IPS-18a (cell line): ENCODE results near the gene SYT7.

Source experiments
- H3K27ac ChIP-seq: one replicate; pipeline ENCODE4 v1.5.1; 2013; ENCODE audit warnings: low read length
- H3K27me3 ChIP-seq: one replicate; pipeline ENCODE4 v1.6.1; 2013; ENCODE audit warnings: mild to moderate bottlenecking, low read length; ENCODE audit not compliant: control insufficient read depth, insufficient read depth
- H3K36me3 ChIP-seq: one replicate; pipeline ENCODE4 v1.6.1; 2013; ENCODE audit warnings: low read depth, low read length; ENCODE audit not compliant: control insufficient read depth
- H3K4me1 ChIP-seq: one replicate; pipeline ENCODE4 v1.6.1; 2013; ENCODE audit warnings: low read depth, low read length; ENCODE audit not compliant: control insufficient read depth
- H3K4me3 ChIP-seq: one replicate; pipeline ENCODE4 v1.5.1; 2013; ENCODE audit warnings: low read length
- H3K9ac ChIP-seq: one replicate; pipeline ENCODE4 v1.6.1; 2013; ENCODE audit warnings: mild to moderate bottlenecking, low read length, moderate library complexity
- H3K9me3 ChIP-seq: one replicate; pipeline ENCODE4 v1.6.1; 2013; ENCODE audit warnings: low read depth, low read length; ENCODE audit not compliant: control insufficient read depth

SYT7 gene

GRCh38 chr11:61547246-61547645 lies 33.6 kb downstream of the SYT7 start:
- Histone ChIP-seq H3K27me3 (no peaks in the 10 kb centered on the region), H3K27ac (no peak overlapping the region), H3K9me3 (no peaks in the 10 kb centered on the region), H3K4me3 (no peak overlapping the region), H3K36me3 (no peaks in the 10 kb centered on the region), H3K4me1 (no peaks in the 10 kb centered on the region), H3K9ac (no peak overlapping the region)

- H3K9ac ChIP-seq: no peak overlapping the region
- H3K27me3 ChIP-seq: no peaks in the 10 kb centered on the region
- H3K36me3 ChIP-seq: no peaks in the 10 kb centered on the region
- no peak overlapping the region for H3K27ac ChIP-seq
- no peaks in the 10 kb centered on the region for H3K9me3 ChIP-seq
- H3K4me3 ChIP-seq: no peak overlapping the region
- peaks cover 2% of the 10 kb centered on the region for H3K4me1 ChIP-seq
Measured at GRCh38 chr11:61546663-61547062, 34.2 kb downstream of the SYT7 start.

GRCh38 chr11:61545921-61546320 lies 35.0 kb downstream of the SYT7 start:
- H3K9ac ChIP-seq: no peak overlapping the region
- H3K9me3 ChIP-seq: no peaks in the 10 kb centered on the region
- no peaks in the 10 kb centered on the region for H3K27me3 ChIP-seq
- H3K36me3 ChIP-seq: no peaks in the 10 kb centered on the region
- no peak overlapping the region for H3K27ac ChIP-seq
- peaks cover 7% of the 10 kb centered on the region for H3K4me1 ChIP-seq
- H3K4me3 ChIP-seq: no peak overlapping the region

- no peaks in the 10 kb centered on the region for H3K9me3 ChIP-seq
- no peak overlapping the region for H3K9ac ChIP-seq
- no peaks in the 10 kb centered on the region for H3K27me3 ChIP-seq
- peaks cover 8% of the 10 kb centered on the region for H3K4me1 ChIP-seq
- H3K36me3 ChIP-seq: no peaks in the 10 kb centered on the region
- no peak overlapping the region for H3K27ac ChIP-seq
- H3K4me3 ChIP-seq: no peak overlapping the region
Measured at GRCh38 chr11:61545341-61545740, 35.5 kb downstream of the SYT7 start.

- H3K36me3 ChIP-seq: no peaks in the 10 kb centered on the region
- no peak overlapping the region for H3K9ac ChIP-seq
- no peak overlapping the region for H3K27ac ChIP-seq
- no peaks in the 10 kb centered on the region for H3K27me3 ChIP-seq
- H3K4me1 ChIP-seq: peaks cover 10% of the 10 kb centered on the region
- H3K9me3 ChIP-seq: no peaks in the 10 kb centered on the region
- H3K4me3 ChIP-seq: no peak overlapping the region
Measured at GRCh38 chr11:61544466-61544865, 36.4 kb downstream of the SYT7 start.

- Histone ChIP-seq H3K27me3 (no peaks in the 10 kb centered on the region), H3K9me3 (no peaks in the 10 kb centered on the region), H3K4me1 (peaks cover 10% of the 10 kb centered on the region), H3K36me3 (no peaks in the 10 kb centered on the region), H3K4me3 (no peak overlapping the region), H3K27ac (no peak overlapping the region), H3K9ac (no peak overlapping the region)
Measured at GRCh38 chr11:61543606-61544306, 37.1 kb downstream of the SYT7 start.

GRCh38 chr11:61542705-61543104 lies 38.2 kb downstream of the SYT7 start:
- no peak overlapping the region for H3K4me3 ChIP-seq
- no peak overlapping the region for H3K9ac ChIP-seq
- no peaks in the 10 kb centered on the region for H3K36me3 ChIP-seq
- peaks cover 10% of the 10 kb centered on the region for H3K4me1 ChIP-seq
- no peaks in the 10 kb centered on the region for H3K9me3 ChIP-seq
- H3K27me3 ChIP-seq: no peaks in the 10 kb centered on the region
- no peak overlapping the region for H3K27ac ChIP-seq

GRCh38 chr11:61542024-61542461 lies 38.8 kb downstream of the SYT7 start:
- Histone ChIP-seq H3K4me3 (no peak overlapping the region), H3K9me3 (no peaks in the 10 kb centered on the region), H3K27ac (no peak overlapping the region), H3K4me1 (peaks cover 10% of the 10 kb centered on the region), H3K27me3 (no peaks in the 10 kb centered on the region), H3K9ac (no peak overlapping the region), H3K36me3 (no peaks in the 10 kb centered on the region)

GRCh38 chr11:61541598-61541997 lies 39.3 kb downstream of the SYT7 start:
- H3K9me3 ChIP-seq: no peaks in the 10 kb centered on the region
- no peaks in the 10 kb centered on the region for H3K27me3 ChIP-seq
- H3K4me3 ChIP-seq: no peak overlapping the region
- no peaks in the 10 kb centered on the region for H3K36me3 ChIP-seq
- no peak overlapping the region for H3K27ac ChIP-seq
- H3K4me1 ChIP-seq: peaks cover 10% of the 10 kb centered on the region
- H3K9ac ChIP-seq: no peak overlapping the region

- no peaks in the 10 kb centered on the region for H3K27me3 ChIP-seq
- H3K9ac ChIP-seq: no peak overlapping the region
- no peaks in the 10 kb centered on the region for H3K36me3 ChIP-seq
- H3K4me1 ChIP-seq: peaks cover 10% of the 10 kb centered on the region
- H3K4me3 ChIP-seq: no peak overlapping the region
- H3K9me3 ChIP-seq: no peaks in the 10 kb centered on the region
- H3K27ac ChIP-seq: no peak overlapping the region
Measured at GRCh38 chr11:61540528-61540927, 40.3 kb downstream of the SYT7 start.

GRCh38 chr11:61539831-61540357 lies 41.0 kb downstream of the SYT7 start:
- H3K4me3 ChIP-seq: no peak overlapping the region
- H3K27ac ChIP-seq: no peak overlapping the region
- H3K27me3 ChIP-seq: no peaks in the 10 kb centered on the region
- no peak overlapping the region for H3K9ac ChIP-seq
- H3K9me3 ChIP-seq: no peaks in the 10 kb centered on the region
- peaks cover 10% of the 10 kb centered on the region for H3K4me1 ChIP-seq
- no peaks in the 10 kb centered on the region for H3K36me3 ChIP-seq

GRCh38 chr11:61539006-61539405 lies 41.9 kb downstream of the SYT7 start:
- Histone ChIP-seq H3K4me1 (peaks cover 10% of the 10 kb centered on the region), H3K9me3 (no peaks in the 10 kb centered on the region), H3K27me3 (no peaks in the 10 kb centered on the region), H3K36me3 (no peaks in the 10 kb centered on the region), H3K9ac (no peak overlapping the region), H3K4me3 (no peak overlapping the region), H3K27ac (no peak overlapping the region)
